Endothelial cell of umbilical vein (primary cell): ENCODE measurements around the gene TNFRSF21. TPM values are rescaled to one million over a fixed set of nuclear protein-coding genes. Genes with fewer than 3 reads are reported as not detected.

Experiments used
- BruUV-seq: library from RNA; stranded (reverse); fragments of 400-500 nt; replicated peaks from 2 replicates; lab custom pipeline; 2021; lab: Mats Ljungman, UMichigan
- CTCF ChIA-PET: fragments of 300-600, 350-600 bp; sonication (Branson Sonifier 250); formaldehyde crosslinking; loops from one replicate; lab custom pipeline; 2021; ENCODE audit warnings: antibody characterized with exemption, inconsistent platforms; lab: Charles Lee
- POLR2A ChIA-PET: fragments of 300-600, 350-600 bp; sonication (Branson Sonifier 250); formaldehyde crosslinking; loops from one replicate; lab custom pipeline; 2021; ENCODE audit warnings: antibody characterized with exemption, inconsistent platforms; lab: Charles Lee
- DNase-seq: peaks from one replicate; pipeline ENCODE4 v3.0.0-alpha.2; 2011; ENCODE audit warnings: low read depth, low spot score
- FAIRE-seq: peaks from 2 replicates; lab custom pipeline; 2011; peaks lifted over from hg19 to GRCh38; lab: Jason Lieb, UNC
- H2AFZ ChIP-seq: 2 replicates; pipeline ENCODE4 v1.6.0; 2012; ENCODE audit warnings: low read depth, low read length, control low read depth, inconsistent platforms
- H3K27ac ChIP-seq: 2 replicates; pipeline ENCODE4 v1.5.1; 2011; ENCODE audit warnings: low read depth, mild to moderate bottlenecking, control low read depth, low read length, moderate library complexity; ENCODE audit not compliant: insufficient read depth
- H3K27me3 ChIP-seq, 2 experiments: 2 replicates each; pipeline versions ENCODE4 v1.6.0 to v1.6.1; 2011; ENCODE audit warnings: low read length in 2 of 2, mixed read lengths in 1 of 2; ENCODE audit not compliant: control insufficient read depth in 2 of 2, insufficient read depth in 2 of 2
- H3K36me3 ChIP-seq, 2 experiments: 2 replicates in 1 of 2; 3 replicates in 1 of 2; pipeline ENCODE4 v1.5.1; 2011; ENCODE audit warnings: low read length in 2 of 2, mild to moderate bottlenecking in 1 of 2, moderate library complexity in 1 of 2; ENCODE audit not compliant: control insufficient read depth in 2 of 2, insufficient read depth in 2 of 2; ENCODE audit errors: extremely low read depth in 1 of 2
- H3K4me1 ChIP-seq: 3 replicates; pipeline ENCODE4 v1.5.1; 2011; ENCODE audit warnings: mild to moderate bottlenecking, low read length; ENCODE audit not compliant: control insufficient read depth, insufficient read depth; ENCODE audit errors: extremely low read depth
- H3K4me2 ChIP-seq: 2 replicates; pipeline ENCODE4 v1.6.1; 2011; ENCODE audit warnings: low read length, control low read depth, mixed read lengths; ENCODE audit not compliant: insufficient read depth
- H3K4me3 ChIP-seq, 3 experiments: fragments of 200-600 bp in 1 of 3; sonication (generic), shearing (Covaris generic) in 1 of 3; replicated peaks in 1 of 3; 2 replicates each; pipeline ENCODE4 v1.5.1; 2011 to 2016; ENCODE audit warnings: control low read depth in 3 of 3, low read length in 3 of 3, mild to moderate bottlenecking in 2 of 3, inconsistent platforms in 1 of 3, low read depth in 1 of 3, moderate library complexity in 1 of 3; ENCODE audit not compliant: insufficient read depth in 1 of 3
- H3K79me2 ChIP-seq: 2 replicates; pipeline ENCODE4 v1.6.0; 2012; ENCODE audit warnings: low read length, inconsistent platforms; ENCODE audit not compliant: control insufficient read depth, insufficient read depth
- H3K9ac ChIP-seq: replicated peaks from 2 replicates; pipeline ENCODE3; 2011; ENCODE audit warnings: low read length, control low read depth; ENCODE audit not compliant: insufficient read depth; ENCODE audit errors: extremely low read depth
- H3K9me1 ChIP-seq: replicated peaks from 3 replicates; pipeline ENCODE4 v1.6.0; 2011; ENCODE audit warnings: mild to moderate bottlenecking, low read length; ENCODE audit not compliant: control insufficient read depth, insufficient read depth; ENCODE audit errors: extremely low read depth
- H3K9me3 ChIP-seq: replicated peaks from 2 replicates; pipeline ENCODE4 v1.5.1; 2012; ENCODE audit warnings: low read length, inconsistent platforms; ENCODE audit not compliant: control insufficient read depth, insufficient read depth
- H4K20me1 ChIP-seq: replicated peaks from 2 replicates; pipeline ENCODE3; 2011; ENCODE audit warnings: mild to moderate bottlenecking, low read length; ENCODE audit not compliant: control insufficient read depth, insufficient read depth; ENCODE audit errors: extremely low read depth
- EZH2 ChIP-seq: IDR thresholded peaks from 2 replicates; pipeline ENCODE4 v1.6.1; 2012; ENCODE audit warnings: borderline replicate concordance, low read depth, mild to moderate bottlenecking, moderate library complexity, low read length, inconsistent platforms; ENCODE audit not compliant: severe bottlenecking
- FOS ChIP-seq: IDR thresholded peaks from 2 replicates; pipeline ENCODE4 v1.6.1; 2011; ENCODE audit warnings: mild to moderate bottlenecking, low read length, moderate library complexity, borderline replicate concordance; ENCODE audit not compliant: insufficient read depth
- GATA2 ChIP-seq: IDR thresholded peaks from 2 replicates; pipeline ENCODE4 v1.7.0; 2011; ENCODE audit warnings: low read depth, mild to moderate bottlenecking, moderate library complexity, mixed read lengths, low read length; ENCODE audit not compliant: insufficient read length, insufficient read depth
- JUN ChIP-seq: IDR thresholded peaks from 2 replicates; pipeline ENCODE4 v1.6.1; 2011; ENCODE audit warnings: borderline replicate concordance, low read depth; ENCODE audit not compliant: insufficient read length, insufficient read depth
- MYC ChIP-seq: IDR thresholded peaks from one replicate; pipeline ENCODE4 v1.6.1; 2011; ENCODE audit warnings: mild to moderate bottlenecking, low read depth, low read length
- POLR2A ChIP-seq: IDR thresholded peaks from 2 replicates; pipeline ENCODE4 v1.6.1; 2012; ENCODE audit warnings: low read depth, mild to moderate bottlenecking, control low read depth, low read length
- POLR2AphosphoS5 ChIP-seq: IDR thresholded peaks from 2 replicates; pipeline ENCODE4 v1.6.1; 2012; ENCODE audit warnings: low read depth, mild to moderate bottlenecking, control low read depth, low read length, moderate library complexity; ENCODE audit not compliant: insufficient read depth
- dilution Hi-C: fragments of 300-500 bp; cut with MboI; formaldehyde crosslinking; loops from one replicate; pipeline ENCODE4 v1.15.0; 2019; ENCODE audit warnings: low sequenced_read_pairs; ENCODE audit not compliant: extremely low pct_ligation_motif_present
- intact Hi-C: fragments of 100-400 bp; cut with micrococcal nuclease; formaldehyde crosslinking; loops from one replicate; pipeline ENCODE4 v1.10.0; 2022
- polyA plus RNA-seq, 4 experiments: library from polyadenylated mRNA; depleted of rRNA in 3 of 4; stranded (reverse) in 3 of 4; unstranded in 1 of 4; fragments of >200 nt; gene quantifications; 2 replicates each; pipeline versions ENCODE4 v1.2.1 to v1.2.3, GENCODE V29; 2011 to 2012; ENCODE audit warnings: missing spikeins in 1 of 4
- total RNA-seq: library from RNA; stranded (reverse); gene quantifications from 2 replicates; pipeline ENCODE4 v1.2.3, GENCODE V29; 2021
- TF ChIP-seq, protein P1 (sequence below), 2 donors: IDR thresholded peaks; 1 replicate in 1 of 2; 2 replicates in 1 of 2; pipeline ENCODE4 v1.5.1; 2011; ENCODE audit warnings: low read length in 2 of 2, mild to moderate bottlenecking in 2 of 2, moderate library complexity in 2 of 2, control low read depth in 1 of 2, inconsistent platforms in 1 of 2, low read depth in 1 of 2; ENCODE audit not compliant: insufficient read depth in 1 of 2; ENCODE audit errors: extremely low read depth in 1 of 2
- TF ChIP-seq, protein P2 (sequence below): IDR thresholded peaks from 2 replicates; pipeline ENCODE4 v1.6.1; 2011; ENCODE audit not compliant: insufficient read depth, insufficient read length

The TNFRSF21 gene
- total and polyA plus RNA-seq, 2 donors (not counting 3 experiments of a cell fraction or from before 2014, with no cell fraction given) = 26.0 to 40.6 TPM

DNA sequence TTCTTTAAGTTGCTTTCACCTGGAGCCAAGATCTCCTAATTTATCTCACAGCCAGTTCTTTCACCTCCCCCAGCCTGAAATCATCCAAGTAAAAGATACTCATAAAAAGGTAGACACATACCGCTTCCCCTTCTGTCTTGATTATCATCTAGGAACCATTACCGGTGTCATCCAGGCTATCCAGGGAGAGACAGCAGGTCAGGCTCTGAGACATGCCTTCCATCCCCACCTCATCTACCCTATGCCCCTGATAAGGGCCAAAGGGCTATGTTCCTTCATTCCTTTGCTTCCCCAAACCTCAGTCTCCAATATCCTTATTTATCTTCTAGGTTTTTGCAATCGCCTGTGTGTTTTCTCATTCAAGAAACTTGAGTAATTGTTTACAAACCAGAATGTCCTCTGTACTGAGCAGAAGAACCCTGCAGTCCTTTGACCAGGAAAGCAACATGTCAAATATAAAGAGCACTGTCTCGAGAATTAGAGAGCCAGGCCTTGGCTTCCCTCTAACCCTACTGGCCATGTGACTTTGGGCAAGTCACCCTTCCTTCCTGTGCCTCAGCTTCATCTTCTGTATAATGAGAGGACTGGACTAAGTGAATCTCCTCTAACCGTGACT lies 41.0 kb downstream of the TNFRSF21 start:
- FAIRE-seq = no peak
- Histone ChIP-seq H3K27ac (no peak overlapping the region), H3K4me3 (no peak overlapping the region), H3K4me1 (peaks cover 34% of the 10 kb centered on the region), H3K9ac (no peak overlapping the region), H3K9me3 (no peaks in the 10 kb centered on the region), H3K27me3 (no peaks in the 10 kb centered on the region), H2AFZ (no peak overlapping the region), H3K79me2 (no peaks in the 10 kb centered on the region), H3K4me2 (no peak overlapping the region), H3K9me1 (no peaks in the 10 kb centered on the region), H3K36me3 (no peaks in the 10 kb centered on the region), H4K20me1 (no peaks in the 10 kb centered on the region)
- no peak for DNase-seq
- intact Hi-C loops = loop anchor here (10.0 kb wide), 1 partner anchor 1224 kb away; no protein-coding TSS in a partner anchor
- TF ChIP-seq FOS = no peak
- CTCF ChIA-PET = no interaction called here
- dilution Hi-C loops = no loop called here
- no TSS peak for BruUV-seq
- POLR2A ChIA-PET = no interaction called here

DNA sequence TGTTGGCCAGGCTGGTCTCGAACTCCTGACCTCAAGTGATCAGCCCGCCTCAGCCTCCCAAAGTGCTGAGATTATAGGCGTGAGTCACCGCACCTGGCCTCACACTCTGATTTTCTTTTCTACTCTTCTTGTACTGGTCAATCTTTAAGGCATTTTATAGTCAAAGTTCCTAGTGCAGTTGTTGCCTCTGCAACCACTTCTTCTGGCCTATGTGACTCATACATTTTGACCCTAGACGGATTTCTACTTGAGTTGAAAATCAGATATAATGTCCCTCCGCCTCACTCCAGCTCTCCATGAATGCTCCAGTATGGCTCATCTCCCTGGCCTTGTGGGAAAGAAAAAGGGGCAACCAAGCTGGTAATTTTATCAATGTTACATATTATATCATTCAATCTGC lies 42.4 kb downstream of the TNFRSF21 start:
- Histone ChIP-seq H3K27me3 (no peaks in the 10 kb centered on the region), H3K9me1 (no peaks in the 10 kb centered on the region), H3K4me1 (peaks cover 47% of the 10 kb centered on the region), H3K36me3 (no peaks in the 10 kb centered on the region), H3K4me3 (no peak overlapping the region), H2AFZ (no peak overlapping the region), H3K27ac (no peak overlapping the region), H3K9ac (no peak overlapping the region), H3K79me2 (no peaks in the 10 kb centered on the region), H4K20me1 (no peaks in the 10 kb centered on the region), H3K9me3 (no peaks in the 10 kb centered on the region), H3K4me2 (no peak overlapping the region)
- DNase-seq (no peak), FAIRE-seq (no peak)
- TF ChIP-seq, protein P1, sequence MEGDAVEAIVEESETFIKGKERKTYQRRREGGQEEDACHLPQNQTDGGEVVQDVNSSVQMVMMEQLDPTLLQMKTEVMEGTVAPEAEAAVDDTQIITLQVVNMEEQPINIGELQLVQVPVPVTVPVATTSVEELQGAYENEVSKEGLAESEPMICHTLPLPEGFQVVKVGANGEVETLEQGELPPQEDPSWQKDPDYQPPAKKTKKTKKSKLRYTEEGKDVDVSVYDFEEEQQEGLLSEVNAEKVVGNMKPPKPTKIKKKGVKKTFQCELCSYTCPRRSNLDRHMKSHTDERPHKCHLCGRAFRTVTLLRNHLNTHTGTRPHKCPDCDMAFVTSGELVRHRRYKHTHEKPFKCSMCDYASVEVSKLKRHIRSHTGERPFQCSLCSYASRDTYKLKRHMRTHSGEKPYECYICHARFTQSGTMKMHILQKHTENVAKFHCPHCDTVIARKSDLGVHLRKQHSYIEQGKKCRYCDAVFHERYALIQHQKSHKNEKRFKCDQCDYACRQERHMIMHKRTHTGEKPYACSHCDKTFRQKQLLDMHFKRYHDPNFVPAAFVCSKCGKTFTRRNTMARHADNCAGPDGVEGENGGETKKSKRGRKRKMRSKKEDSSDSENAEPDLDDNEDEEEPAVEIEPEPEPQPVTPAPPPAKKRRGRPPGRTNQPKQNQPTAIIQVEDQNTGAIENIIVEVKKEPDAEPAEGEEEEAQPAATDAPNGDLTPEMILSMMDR (IDR thresholded peaks at IDR 0.05; ENCODE audit: extremely low read depth in 1 of 2, insufficient read depth in 1 of 2, low read depth in 1 of 2, low read length in 2 of 2) = no peak
- no peak for TF ChIP-seq MYC
- TF ChIP-seq EZH2 = no peak
- no peak for TF ChIP-seq JUN
- TF ChIP-seq, protein P2, sequence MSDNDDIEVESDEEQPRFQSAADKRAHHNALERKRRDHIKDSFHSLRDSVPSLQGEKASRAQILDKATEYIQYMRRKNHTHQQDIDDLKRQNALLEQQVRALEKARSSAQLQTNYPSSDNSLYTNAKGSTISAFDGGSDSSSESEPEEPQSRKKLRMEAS = no peak
- no peak for TF ChIP-seq FOS
- no peak for TF ChIP-seq POLR2A
- TF ChIP-seq POLR2AphosphoS5 = no peak
- no peak for TF ChIP-seq GATA2
- intact Hi-C loops (loop anchor here (10.0 kb wide), 1 partner anchor 1222 kb away; no protein-coding TSS in a partner anchor), dilution Hi-C loops (no loop called here)
- BruUV-seq = no TSS peak
- ChIA-PET POLR2A (no interaction called here), CTCF (no interaction called here)
